HEK293T (cell line): ENCODE data around the gene PARD6A.

ENCODE experiments used
- BHLHE40 ChIP-seq: fragments of 450-650 bp; IDR thresholded peaks from 2 replicates; pipeline ENCODE4 v1.6.1; 2016; ENCODE audit warnings: mild to moderate bottlenecking, moderate library complexity, borderline replicate concordance
- CTBP1 ChIP-seq: fragments of 450-650 bp; IDR thresholded peaks from 2 replicates; pipeline ENCODE4 v1.6.1; 2016; ENCODE audit warnings: borderline replicate concordance
- FOXA1 ChIP-seq: fragments of 450-650 bp; IDR thresholded peaks from 2 replicates; pipeline ENCODE4 v1.6.1; 2016; ENCODE audit warnings: mild to moderate bottlenecking
- FOXK2 ChIP-seq: fragments of 450-650 bp; IDR thresholded peaks from 2 replicates; pipeline ENCODE4 v1.6.1; 2016; ENCODE audit warnings: mild to moderate bottlenecking
- FOXM1 ChIP-seq: fragments of 450-650 bp; IDR thresholded peaks from 2 replicates; pipeline ENCODE4 v1.6.1; 2017; ENCODE audit warnings: mild to moderate bottlenecking, borderline replicate concordance
- L3MBTL2 ChIP-seq: fragments of 450-650 bp; conservative IDR thresholded peaks from 2 replicates; pipeline ENCODE4 v1.6.1; 2016; ENCODE audit warnings: mild to moderate bottlenecking
- LEF1 ChIP-seq: fragments of 450-650 bp; IDR thresholded peaks from 2 replicates; pipeline ENCODE4 v1.6.1; 2017; ENCODE audit warnings: mild to moderate bottlenecking, borderline replicate concordance
- NFRKB ChIP-seq: fragments of 450-650 bp; IDR thresholded peaks from 2 replicates; pipeline ENCODE4 v1.6.1; 2016; ENCODE audit warnings: mild to moderate bottlenecking, moderate library complexity
- SP1 ChIP-seq: fragments of 450-650 bp; IDR thresholded peaks from 2 replicates; pipeline ENCODE4 v1.6.1; 2017
- SUZ12 ChIP-seq: fragments of 450-650 bp; IDR thresholded peaks from 2 replicates; pipeline ENCODE4 v1.6.1; 2016; ENCODE audit warnings: mild to moderate bottlenecking
- TARDBP ChIP-seq: fragments of 450-650 bp; IDR thresholded peaks from 2 replicates; pipeline ENCODE4 v1.6.1; 2016
- ZNF384 ChIP-seq: fragments of 450-650 bp; IDR thresholded peaks from 2 replicates; pipeline ENCODE4 v1.6.1; 2016
- TF ChIP-seq, protein P1 (sequence below): fragments of 450-650 bp; IDR thresholded peaks from 2 replicates; pipeline ENCODE4 v1.6.1; 2016

GRCh38 chr16:67632415-67633172 is 28.2 kb upstream of the PARD6A start:
- TF ChIP-seq L3MBTL2: no peak
- TF ChIP-seq FOXK2: no peak
- TF ChIP-seq ZNF384: no peak
- no peak for TF ChIP-seq FOXM1
- TF ChIP-seq SUZ12: no peak
- no peak for TF ChIP-seq NFRKB
- TF ChIP-seq SP1: no peak
- TF ChIP-seq CTBP1: no peak
- no peak for TF ChIP-seq TARDBP
- no peak for TF ChIP-seq LEF1
- TF ChIP-seq BHLHE40: no peak
- TF ChIP-seq, protein P1, sequence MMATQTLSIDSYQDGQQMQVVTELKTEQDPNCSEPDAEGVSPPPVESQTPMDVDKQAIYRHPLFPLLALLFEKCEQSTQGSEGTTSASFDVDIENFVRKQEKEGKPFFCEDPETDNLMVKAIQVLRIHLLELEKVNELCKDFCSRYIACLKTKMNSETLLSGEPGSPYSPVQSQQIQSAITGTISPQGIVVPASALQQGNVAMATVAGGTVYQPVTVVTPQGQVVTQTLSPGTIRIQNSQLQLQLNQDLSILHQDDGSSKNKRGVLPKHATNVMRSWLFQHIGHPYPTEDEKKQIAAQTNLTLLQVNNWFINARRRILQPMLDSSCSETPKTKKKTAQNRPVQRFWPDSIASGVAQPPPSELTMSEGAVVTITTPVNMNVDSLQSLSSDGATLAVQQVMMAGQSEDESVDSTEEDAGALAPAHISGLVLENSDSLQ: no peak
- no peak for TF ChIP-seq FOXA1
